GM12864 (cell line): ENCODE results near the gene EIF4G3.
"Not testable (repeated sequence)": the region's sequence is repeated elsewhere in the genome, so short reads cannot be mapped to it uniquely, and the experiment has no call there.

Source experiments
- DNase-seq: peaks from one replicate; pipeline ENCODE4 v3.0.0-alpha.2; 2011; ENCODE audit warnings: low read depth
- H3K4me3 ChIP-seq: 2 replicates; pipeline ENCODE4 v1.5.1; 2011; ENCODE audit warnings: mild to moderate bottlenecking, low read depth, low read length, control low read depth
- TF ChIP-seq, protein P1 (sequence below): IDR thresholded peaks from 2 replicates; pipeline ENCODE4 v1.5.1; 2011; ENCODE audit warnings: low read depth, mild to moderate bottlenecking, moderate library complexity, low read length, control low read depth, inconsistent platforms; ENCODE audit errors: missing control alignments

The EIF4G3 gene

GRCh38 chr1:21095976-21096375, 80.7 kb downstream of the EIF4G3 start:
- TF ChIP-seq, protein P1, sequence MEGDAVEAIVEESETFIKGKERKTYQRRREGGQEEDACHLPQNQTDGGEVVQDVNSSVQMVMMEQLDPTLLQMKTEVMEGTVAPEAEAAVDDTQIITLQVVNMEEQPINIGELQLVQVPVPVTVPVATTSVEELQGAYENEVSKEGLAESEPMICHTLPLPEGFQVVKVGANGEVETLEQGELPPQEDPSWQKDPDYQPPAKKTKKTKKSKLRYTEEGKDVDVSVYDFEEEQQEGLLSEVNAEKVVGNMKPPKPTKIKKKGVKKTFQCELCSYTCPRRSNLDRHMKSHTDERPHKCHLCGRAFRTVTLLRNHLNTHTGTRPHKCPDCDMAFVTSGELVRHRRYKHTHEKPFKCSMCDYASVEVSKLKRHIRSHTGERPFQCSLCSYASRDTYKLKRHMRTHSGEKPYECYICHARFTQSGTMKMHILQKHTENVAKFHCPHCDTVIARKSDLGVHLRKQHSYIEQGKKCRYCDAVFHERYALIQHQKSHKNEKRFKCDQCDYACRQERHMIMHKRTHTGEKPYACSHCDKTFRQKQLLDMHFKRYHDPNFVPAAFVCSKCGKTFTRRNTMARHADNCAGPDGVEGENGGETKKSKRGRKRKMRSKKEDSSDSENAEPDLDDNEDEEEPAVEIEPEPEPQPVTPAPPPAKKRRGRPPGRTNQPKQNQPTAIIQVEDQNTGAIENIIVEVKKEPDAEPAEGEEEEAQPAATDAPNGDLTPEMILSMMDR: no peak
- H3K4me3 ChIP-seq: no peak overlapping the region
- no peak for DNase-seq

GRCh38 chr1:21094282-21094681, 82.4 kb downstream of the EIF4G3 start:
- DNase-seq, H3K4me3 ChIP-seq: not testable (repeated sequence)

GRCh38 chr1:21093271-21093958, 83.3 kb downstream of the EIF4G3 start:
- H3K4me3 ChIP-seq, DNase-seq: not testable (repeated sequence)

DNA sequence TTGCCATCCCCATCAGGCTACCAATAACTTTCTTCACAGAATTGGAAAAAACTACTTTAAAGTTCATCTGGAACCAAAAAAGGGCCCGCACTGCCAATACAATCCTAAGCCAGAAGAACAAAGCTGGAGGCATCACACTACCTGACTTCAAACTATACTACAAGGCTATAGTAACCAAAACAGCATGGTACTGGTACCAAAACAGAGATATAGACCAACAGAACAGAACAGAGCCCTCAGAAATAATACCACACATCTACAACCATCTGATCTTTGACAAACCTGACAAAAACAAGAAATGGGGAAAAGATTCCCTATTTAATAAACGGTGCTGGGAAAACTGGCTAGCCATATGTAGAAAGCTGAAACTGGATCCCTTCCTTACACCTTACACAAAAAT, 84.2 kb downstream of the EIF4G3 start:
- DNase-seq: not testable (repeated sequence)

DNA sequence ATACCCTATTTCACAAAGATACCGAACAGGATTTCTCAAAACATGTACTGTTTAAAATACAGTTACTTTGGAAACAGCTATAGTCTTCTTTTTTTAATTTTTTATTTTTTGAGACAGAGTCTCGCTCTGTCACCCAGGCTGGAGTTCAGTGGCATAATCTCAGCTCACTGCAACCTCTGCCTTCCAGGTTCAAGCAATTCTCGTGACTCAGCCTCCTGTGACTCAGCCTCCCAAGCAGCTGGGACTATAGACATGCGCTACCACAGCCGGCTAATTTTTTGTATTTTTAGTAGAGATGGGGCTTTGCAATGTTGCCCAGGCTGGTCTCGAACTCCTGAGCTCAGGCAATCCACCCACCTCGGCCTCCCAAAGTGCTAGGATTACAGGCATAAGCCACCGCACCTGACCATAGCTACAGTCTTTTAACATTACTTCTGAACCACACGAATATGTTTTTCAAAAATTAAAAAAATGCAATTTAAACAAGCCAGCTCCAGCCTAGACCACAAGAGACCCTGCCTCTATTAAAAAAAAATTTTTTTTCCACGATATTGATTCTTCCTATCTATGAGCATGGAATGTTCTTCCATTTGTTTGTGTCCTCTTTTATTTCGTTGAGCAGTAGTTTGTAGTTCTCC, 85.5 kb downstream of the EIF4G3 start:
- not testable (repeated sequence) for H3K4me3 ChIP-seq, DNase-seq

More for the DNA sequence above, 84.2 kb downstream of the EIF4G3 start:
- not testable (repeated sequence) for H3K4me3 ChIP-seq

- TF ChIP-seq, protein P1: no peak
- no peak overlapping the region for H3K4me3 ChIP-seq
- peak; percentile 3 for DNase-seq
Measured at GRCh38 chr1:21090463-21090862, 86.2 kb downstream of the EIF4G3 start.

DNA sequence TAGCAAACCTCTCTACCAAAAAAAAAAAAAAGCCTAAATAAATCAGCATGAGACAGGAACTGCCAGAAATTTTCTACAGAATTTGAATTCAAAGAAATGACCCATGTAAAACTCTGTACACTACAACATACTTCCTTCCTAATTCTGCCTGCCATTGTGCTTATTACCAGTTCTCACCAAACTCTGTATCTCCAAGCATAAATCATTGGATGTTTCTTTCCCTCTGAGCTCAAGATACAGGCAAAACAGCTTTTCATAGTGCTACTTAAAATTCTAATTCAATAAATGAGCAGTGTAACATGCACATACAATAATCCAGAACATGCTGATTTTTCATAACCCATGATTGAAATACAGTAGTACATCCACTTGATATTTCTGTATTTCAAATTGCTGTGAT, 87.0 kb downstream of the EIF4G3 start:
- DNase-seq: no peak
- no peak overlapping the region for H3K4me3 ChIP-seq
- TF ChIP-seq, protein P1: no peak

DNA sequence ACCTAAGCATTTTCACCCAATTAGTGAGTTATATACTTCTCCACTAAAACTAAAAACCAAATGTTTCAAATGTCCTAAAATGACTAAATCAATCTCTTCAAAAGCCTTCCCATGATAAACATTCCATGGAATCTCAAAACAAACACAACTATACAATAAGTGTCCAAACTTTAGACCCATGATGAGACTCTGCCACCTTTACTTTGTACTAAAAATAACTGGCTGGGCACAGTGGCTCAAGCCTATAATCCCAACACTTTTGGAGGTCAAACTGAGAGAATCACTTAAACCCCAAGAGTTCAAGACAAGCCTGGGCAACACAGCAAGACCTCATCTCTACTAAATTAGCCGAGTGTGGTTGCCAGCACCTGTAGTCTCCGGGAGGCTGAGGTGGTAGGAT, 87.4 kb downstream of the EIF4G3 start:
- TF ChIP-seq, protein P1: no peak
- no peak for DNase-seq

GRCh38 chr1:21084111-21084810, 92.4 kb downstream of the EIF4G3 start:
- H3K4me3 ChIP-seq: no peak overlapping the region
- TF ChIP-seq, protein P1: no peak
- DNase-seq: no peak

More for the DNA sequence above, 87.4 kb downstream of the EIF4G3 start:
- H3K4me3 ChIP-seq: no peak overlapping the region
